Measurements from ENCODE around the gene FBXO4.
"Not testable (repeated sequence)": the region's sequence is repeated elsewhere in the genome, so short reads cannot be mapped to it uniquely, and the experiment has no call there.

Gene FBXO4

GRCh38 chr5:41955432-41956024, 30.4 kb downstream of the FBXO4 start:
- H3K27me3 Mint-ChIP-seq = no peaks in the 10 kb centered on the region
- H3K27ac Mint-ChIP-seq = no peak overlapping the region
- no peaks in the 10 kb centered on the region for H3K4me1 Mint-ChIP-seq
- peaks cover 21% of the 10 kb centered on the region for H3K9me3 Mint-ChIP-seq
- no peak overlapping the region for H3K4me3 Mint-ChIP-seq
- H3K36me3 Mint-ChIP-seq = peaks cover 5% of the 10 kb centered on the region

DNA sequence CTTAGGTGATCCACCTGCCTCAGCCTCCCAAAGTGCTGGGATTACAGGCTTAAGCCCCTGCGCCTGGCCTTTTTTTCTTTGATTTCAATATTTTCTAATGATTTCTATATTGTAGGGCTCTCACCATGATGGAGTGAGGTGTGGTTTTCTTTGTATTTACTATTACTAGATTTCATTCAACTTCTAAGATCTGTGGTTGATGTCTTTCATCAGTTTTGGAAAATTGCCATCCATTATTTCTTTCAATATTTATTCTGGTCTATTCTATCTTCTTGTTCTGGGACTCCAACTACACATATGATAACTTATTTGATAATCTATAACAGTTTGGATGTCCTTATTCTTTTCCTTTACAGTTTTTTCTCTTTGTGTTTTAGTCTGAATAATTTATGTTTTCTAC, 31.9 kb downstream of the FBXO4 start:
- Mint-ChIP-seq H3K36me3 (peaks cover 8% of the 10 kb centered on the region), H3K9me3 (peaks cover 28% of the 10 kb centered on the region), H3K4me3 (no peak overlapping the region), H3K4me1 (no peaks in the 10 kb centered on the region), H3K27ac (no peak overlapping the region), H3K27me3 (no peaks in the 10 kb centered on the region)

DNA sequence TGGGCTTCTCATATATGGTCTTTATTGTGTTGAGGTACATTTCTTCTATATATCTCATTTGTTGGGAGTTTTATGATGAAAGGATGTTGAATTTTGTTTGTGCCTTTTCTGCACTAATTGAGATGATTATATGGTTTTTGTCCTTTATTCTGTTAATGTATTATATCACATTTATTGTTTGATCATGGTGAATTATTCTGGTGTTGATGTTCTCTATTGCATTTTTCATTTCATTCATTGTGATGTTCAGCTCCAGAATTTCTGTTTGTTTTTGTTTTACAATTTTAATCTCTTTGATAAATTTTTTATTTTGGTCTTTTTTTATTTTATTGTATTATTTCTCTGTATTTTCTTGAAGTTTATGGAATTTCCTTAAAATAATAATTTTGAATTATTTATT, 35.4 kb downstream of the FBXO4 start:
- Mint-ChIP-seq H3K4me3 (no peak overlapping the region), H3K27ac (no peak overlapping the region), H3K4me1 (no peaks in the 10 kb centered on the region), H3K36me3 (peaks cover 8% of the 10 kb centered on the region), H3K9me3 (peaks cover 35% of the 10 kb centered on the region), H3K27me3 (peaks cover 2% of the 10 kb centered on the region)

- Mint-ChIP-seq H3K9me3 (peaks cover 37% of the 10 kb centered on the region), H3K4me1 (no peaks in the 10 kb centered on the region), H3K36me3 (peaks cover 8% of the 10 kb centered on the region), H3K4me3 (no peak overlapping the region), H3K27ac (no peak overlapping the region), H3K27me3 (peaks cover 4% of the 10 kb centered on the region)
These were observed 36.7 kb downstream of the FBXO4 start for GRCh38 chr5:41961736-41962135.

GRCh38 chr5:41962491-41962890, 37.4 kb downstream of the FBXO4 start:
- Mint-ChIP-seq H3K9me3 (peaks cover 44% of the 10 kb centered on the region), H3K27ac (no peak overlapping the region), H3K4me3 (no peak overlapping the region), H3K4me1 (no peaks in the 10 kb centered on the region), H3K36me3 (peaks cover 8% of the 10 kb centered on the region), H3K27me3 (peaks cover 6% of the 10 kb centered on the region)

DNA sequence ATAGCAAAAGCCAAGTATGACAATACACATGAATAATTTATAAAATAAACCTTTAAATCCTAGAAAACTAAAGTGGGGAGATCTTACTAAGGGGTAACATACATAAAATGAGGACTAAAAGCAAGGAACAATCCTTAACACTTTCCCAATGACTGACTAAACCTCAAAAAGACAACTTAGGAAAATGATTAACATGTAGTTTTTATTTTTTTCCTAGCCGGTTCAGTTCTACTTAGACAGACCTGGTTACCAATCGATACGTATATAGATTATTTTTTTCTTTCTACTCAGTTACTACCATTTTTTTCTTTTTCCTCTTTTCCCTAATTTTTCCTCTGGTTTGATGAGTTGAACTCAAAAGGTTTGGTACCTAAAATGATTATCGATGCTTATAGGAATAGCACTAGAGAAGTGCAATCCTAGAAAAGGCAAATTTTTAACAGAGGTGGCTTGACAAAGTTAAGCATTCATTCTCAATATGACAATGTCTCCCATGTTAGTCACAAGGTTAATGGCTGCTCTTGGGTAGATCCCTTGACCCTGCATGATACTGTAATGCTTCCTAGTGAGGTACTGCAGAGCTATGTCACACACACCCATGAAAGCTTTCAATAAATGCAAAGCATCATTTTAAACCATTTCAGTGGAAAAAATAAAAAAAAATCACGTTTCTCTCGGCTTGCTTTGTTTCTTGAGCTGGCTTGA, 41.5 kb downstream of the FBXO4 start:
- H3K27me3 Mint-ChIP-seq = peaks cover 6% of the 10 kb centered on the region
- H3K27ac Mint-ChIP-seq = no peak overlapping the region
- peaks cover 33% of the 10 kb centered on the region for H3K9me3 Mint-ChIP-seq
- H3K36me3 Mint-ChIP-seq = peaks cover 4% of the 10 kb centered on the region
- H3K4me3 Mint-ChIP-seq = no peak overlapping the region
- no peaks in the 10 kb centered on the region for H3K4me1 Mint-ChIP-seq

- Mint-ChIP-seq H3K4me1 (no peaks in the 10 kb centered on the region), H3K27ac (no peak overlapping the region)
These were observed 42.3 kb downstream of the FBXO4 start for GRCh38 chr5:41967401-41967800.

GRCh38 chr5:41968153-41968723, 43.2 kb downstream of the FBXO4 start:
- Mint-ChIP-seq H3K36me3 (peaks cover 4% of the 10 kb centered on the region), H3K4me3 (no peak overlapping the region), H3K4me1 (no peaks in the 10 kb centered on the region), H3K27me3 (peaks cover 5% of the 10 kb centered on the region), H3K27ac (no peak overlapping the region), H3K9me3 (peaks cover 26% of the 10 kb centered on the region)

More at GRCh38 chr5:41967401-41967800, 42.3 kb downstream of the FBXO4 start:
- Mint-ChIP-seq H3K4me3 (no peak overlapping the region), H3K9me3 (peaks cover 31% of the 10 kb centered on the region), H3K36me3 (peaks cover 4% of the 10 kb centered on the region), H3K27me3 (peaks cover 6% of the 10 kb centered on the region)

- Mint-ChIP-seq H3K36me3 (peaks cover 4% of the 10 kb centered on the region), H3K27ac (no peak overlapping the region), H3K27me3 (no peaks in the 10 kb centered on the region), H3K4me1 (no peaks in the 10 kb centered on the region), H3K4me3 (no peak overlapping the region), H3K9me3 (peaks cover 13% of the 10 kb centered on the region)
These were observed 48.0 kb downstream of the FBXO4 start for GRCh38 chr5:41973087-41973486.

GRCh38 chr5:41973887-41974286, 48.8 kb downstream of the FBXO4 start:
- Mint-ChIP-seq H3K27ac (no peak overlapping the region), H3K4me3 (no peak overlapping the region), H3K9me3 (peaks cover 10% of the 10 kb centered on the region), H3K4me1 (no peaks in the 10 kb centered on the region), H3K27me3 (no peaks in the 10 kb centered on the region), H3K36me3 (peaks cover 3% of the 10 kb centered on the region)

DNA sequence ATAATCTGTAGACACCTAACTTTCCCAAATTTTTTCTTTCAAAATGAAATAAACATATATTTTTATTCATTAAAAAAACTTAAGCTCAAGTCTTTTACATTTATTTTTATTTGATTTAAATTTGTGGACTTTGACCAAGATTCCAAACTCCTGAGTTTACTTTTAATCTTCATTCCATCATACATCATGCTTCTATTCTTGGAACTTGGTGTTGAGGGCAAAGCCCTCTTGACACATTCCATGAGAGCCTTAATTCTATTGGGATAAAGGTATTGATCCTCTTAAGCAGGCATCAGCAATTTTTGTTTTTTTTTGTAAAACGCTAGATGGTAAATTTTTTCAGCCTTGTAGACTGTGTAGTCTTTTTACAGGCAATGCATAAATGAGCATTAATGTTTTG, 53.6 kb downstream of the FBXO4 start:
- no peaks in the 10 kb centered on the region for H3K27me3 Mint-ChIP-seq
- H3K9me3 Mint-ChIP-seq = no peaks in the 10 kb centered on the region
- H3K27ac Mint-ChIP-seq = no peak overlapping the region
- H3K36me3 Mint-ChIP-seq = no peaks in the 10 kb centered on the region
- no peaks in the 10 kb centered on the region for H3K4me1 Mint-ChIP-seq
- H3K4me3 Mint-ChIP-seq = no peak overlapping the region

- Mint-ChIP-seq H3K4me1 (no peaks in the 10 kb centered on the region), H3K27me3 (peaks cover 4% of the 10 kb centered on the region), H3K27ac (no peak overlapping the region), H3K9me3 (no peaks in the 10 kb centered on the region), H3K36me3 (no peaks in the 10 kb centered on the region), H3K4me3 (no peak overlapping the region)
These were observed 55.3 kb downstream of the FBXO4 start for GRCh38 chr5:41980396-41980795.

GRCh38 chr5:41980870-41981269, 55.8 kb downstream of the FBXO4 start:
- H3K27ac Mint-ChIP-seq = no peak overlapping the region
- peaks cover 4% of the 10 kb centered on the region for H3K27me3 Mint-ChIP-seq
- H3K9me3 Mint-ChIP-seq = no peaks in the 10 kb centered on the region
- H3K4me1 Mint-ChIP-seq = no peaks in the 10 kb centered on the region
- H3K36me3 Mint-ChIP-seq = no peaks in the 10 kb centered on the region
- no peak overlapping the region for H3K4me3 Mint-ChIP-seq

GRCh38 chr5:41982858-41983257, 57.8 kb downstream of the FBXO4 start:
- not testable (repeated sequence) for H3K9me3 Mint-ChIP-seq, H3K27ac Mint-ChIP-seq, H3K4me1 Mint-ChIP-seq

DNA sequence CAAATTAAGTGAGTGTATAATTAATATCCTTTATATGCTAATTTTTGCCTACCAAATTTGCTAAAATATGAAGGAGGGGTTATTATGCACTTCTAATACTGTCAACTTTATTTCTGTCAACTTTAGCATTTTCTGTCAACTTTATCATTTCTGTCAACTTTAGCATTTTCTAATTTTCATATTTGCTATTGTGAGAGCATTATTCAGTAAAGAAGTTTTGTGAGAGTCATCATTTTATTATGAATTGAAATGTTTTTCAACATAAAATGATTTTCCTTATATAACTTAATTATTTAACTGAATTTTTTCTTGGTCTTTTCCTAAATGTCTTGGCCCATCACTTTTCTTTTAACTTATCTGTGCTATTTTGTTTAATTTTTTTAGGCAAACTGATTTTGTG, 58.2 kb downstream of the FBXO4 start:
- H3K4me3 Mint-ChIP-seq = no peak overlapping the region
- H3K36me3 Mint-ChIP-seq = no peaks in the 10 kb centered on the region
- no peaks in the 10 kb centered on the region for H3K4me1 Mint-ChIP-seq
- peaks cover 5% of the 10 kb centered on the region for H3K9me3 Mint-ChIP-seq
- H3K27me3 Mint-ChIP-seq = peaks cover 15% of the 10 kb centered on the region
- no peak overlapping the region for H3K27ac Mint-ChIP-seq

More at GRCh38 chr5:41982858-41983257, 57.8 kb downstream of the FBXO4 start:
- not testable (repeated sequence) for H3K36me3 Mint-ChIP-seq, H3K4me3 Mint-ChIP-seq
- H3K27me3 Mint-ChIP-seq = peaks cover 10% of the 10 kb centered on the region

GRCh38 chr5:41985945-41986695, 61.0 kb downstream of the FBXO4 start:
- Mint-ChIP-seq H3K4me1 (no peaks in the 10 kb centered on the region), H3K27me3 (peaks cover 17% of the 10 kb centered on the region), H3K9me3 (peaks cover 5% of the 10 kb centered on the region), H3K27ac (no peak overlapping the region), H3K4me3 (no peak overlapping the region), H3K36me3 (no peaks in the 10 kb centered on the region)

All from activated naive CD4-positive, alpha-beta T cell treated with anti-CD3 and anti-CD28 coated beads, Interleukin-2, amount 50 U/mL, for 24 hours (primary cell).